HG03442 (cell line): Measurements from ENCODE around the gene CCDC179.

Experiments used
- ATAC-seq: cut with Tn5 transposase; IDR thresholded peaks from one replicate; pipeline ENCODE4 v1.9.1; 2021; ENCODE audit warnings: mild to moderate bottlenecking, moderate library complexity; ENCODE audit not compliant: unreplicated experiment

CCDC179 gene

DNA sequence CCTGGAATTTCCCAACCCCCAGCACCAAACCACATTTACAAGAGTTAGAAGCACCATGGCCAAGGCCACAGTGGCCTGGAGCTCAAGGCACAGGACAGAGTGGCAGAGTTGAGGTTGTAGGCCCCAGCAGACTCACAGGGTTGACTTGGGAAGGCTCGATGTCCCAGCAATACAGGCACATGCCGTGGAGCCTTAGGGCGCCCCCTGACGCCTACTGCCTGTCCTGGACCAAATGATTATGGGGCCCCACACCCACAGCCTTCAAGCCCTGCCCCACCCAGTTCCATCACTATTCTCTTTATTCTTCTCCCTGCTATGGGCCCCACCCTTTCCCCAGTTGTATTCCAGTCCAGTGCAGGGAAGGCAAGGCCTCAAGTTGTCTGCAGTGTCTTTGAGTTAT, at the start of gene CCDC179:
TSS of gene CCDC179 (minus strand) at position 234 of the 400 bp plus-strand sequence. CDS start at position 181, 53 bp downstream.
- ATAC-seq, result no peak

GRCh38 chr11:22903782-22904181, 43.5 kb upstream of the CCDC179 start:
- no peak for ATAC-seq

GRCh38 chr11:22901603-22902002, 41.3 kb upstream of the CCDC179 start:
- ATAC-seq, result no peak

DNA sequence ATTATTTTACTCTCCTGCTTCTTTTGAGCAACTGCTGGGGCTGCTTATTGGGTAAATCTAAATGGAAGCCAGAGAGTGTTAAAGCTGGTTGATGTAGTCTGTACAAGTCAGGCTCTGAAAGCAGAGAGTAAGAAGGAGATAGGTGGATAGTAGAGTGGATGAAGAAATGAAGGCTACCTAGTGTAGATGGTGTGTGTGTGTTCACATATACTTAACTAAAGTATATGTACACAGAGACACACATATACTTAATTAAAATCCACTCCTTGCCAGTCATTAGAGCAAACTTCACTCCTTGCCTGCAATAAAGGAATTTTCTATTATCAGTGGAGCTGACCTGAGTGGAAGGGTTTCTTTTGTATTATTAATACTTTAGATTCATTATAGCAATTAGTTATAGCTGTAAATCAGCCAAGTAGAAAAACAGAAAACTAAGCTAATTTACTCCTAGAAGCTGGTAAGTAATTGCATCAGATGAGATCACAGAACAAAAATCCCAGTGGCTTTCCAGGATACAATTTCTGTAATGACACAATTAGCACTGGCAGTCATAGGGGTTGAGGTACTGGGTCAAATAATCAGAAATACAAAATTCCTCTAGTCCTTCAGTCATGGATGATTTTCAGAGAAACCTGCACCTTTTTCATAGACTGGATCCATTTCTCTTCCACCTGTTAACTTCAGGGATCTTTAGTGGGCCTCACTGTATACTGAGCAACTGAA, 40.7 kb upstream of the CCDC179 start:
- ATAC-seq, result no peak

- no peak for ATAC-seq
Measured at GRCh38 chr11:22898036-22898435, 37.8 kb upstream of the CCDC179 start.

GRCh38 chr11:22890227-22890626, 30.0 kb upstream of the CCDC179 start:
- ATAC-seq, result no peak

DNA sequence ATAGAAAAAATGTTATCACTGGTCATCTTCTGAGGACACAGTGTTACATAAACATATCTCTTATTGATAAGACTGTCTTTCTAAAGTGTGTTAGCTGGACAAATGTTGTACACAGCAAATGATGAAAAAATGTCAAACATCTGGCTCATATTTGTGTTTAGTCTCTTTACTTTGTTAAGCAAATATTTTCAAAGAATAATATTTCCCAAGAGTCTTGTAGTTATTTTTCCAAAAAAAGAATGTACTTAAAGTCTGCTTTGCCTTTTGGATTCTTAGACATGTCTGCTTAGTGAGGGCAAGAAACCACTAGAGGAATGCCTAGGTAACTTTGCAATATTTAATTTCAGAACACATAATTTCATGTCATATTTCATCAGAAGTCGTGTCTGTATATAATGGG, 23.9 kb upstream of the CCDC179 start:
- ATAC-seq, result no peak

DNA sequence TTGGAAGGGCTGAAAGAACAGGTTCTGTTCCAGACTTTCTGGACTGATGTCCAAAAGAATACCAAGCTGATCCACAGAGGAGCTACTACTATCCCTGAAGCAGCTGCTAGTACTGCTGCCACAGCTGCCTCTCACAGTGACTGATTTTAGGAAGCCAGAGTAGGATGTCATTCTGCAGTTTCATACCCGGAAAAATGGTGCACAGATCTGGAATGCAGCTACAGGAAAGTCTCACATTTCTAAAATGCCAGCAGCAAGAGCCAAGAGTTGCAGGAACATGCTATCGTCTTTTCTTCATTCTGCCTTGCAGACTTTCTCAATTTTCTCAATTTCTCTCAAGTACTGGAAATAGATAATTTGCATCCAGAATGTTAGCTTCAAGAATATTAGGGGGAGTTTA, 19.4 kb upstream of the CCDC179 start:
- no peak for ATAC-seq

- ATAC-seq, result no peak
Measured at GRCh38 chr11:22878604-22879003, 18.3 kb upstream of the CCDC179 start.

DNA sequence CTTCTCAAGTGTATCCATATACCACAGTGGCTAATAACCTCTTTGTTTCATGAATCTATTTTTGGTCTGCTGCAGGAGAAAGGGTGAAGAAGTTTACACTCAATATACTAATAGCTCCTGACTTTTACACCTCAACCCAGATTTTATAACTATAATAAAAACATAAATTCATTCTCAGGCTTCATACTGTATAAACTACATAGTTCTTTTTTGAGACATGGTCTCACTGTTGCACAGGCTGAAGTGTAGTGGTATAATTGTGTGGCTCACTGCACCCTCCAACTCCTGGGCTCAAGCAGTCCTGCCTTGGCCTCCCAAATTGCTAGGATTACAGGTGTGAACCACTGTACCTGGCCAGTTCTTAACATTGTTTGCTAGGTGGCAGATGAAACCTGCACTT, 17.8 kb upstream of the CCDC179 start:
- ATAC-seq, result no peak

- peak; percentile 99 for ATAC-seq
Measured at GRCh38 chr11:22875869-22876473, 15.7 kb upstream of the CCDC179 start.

GRCh38 chr11:22869325-22869724, 9.1 kb upstream of the CCDC179 start:
- no peak for ATAC-seq

DNA sequence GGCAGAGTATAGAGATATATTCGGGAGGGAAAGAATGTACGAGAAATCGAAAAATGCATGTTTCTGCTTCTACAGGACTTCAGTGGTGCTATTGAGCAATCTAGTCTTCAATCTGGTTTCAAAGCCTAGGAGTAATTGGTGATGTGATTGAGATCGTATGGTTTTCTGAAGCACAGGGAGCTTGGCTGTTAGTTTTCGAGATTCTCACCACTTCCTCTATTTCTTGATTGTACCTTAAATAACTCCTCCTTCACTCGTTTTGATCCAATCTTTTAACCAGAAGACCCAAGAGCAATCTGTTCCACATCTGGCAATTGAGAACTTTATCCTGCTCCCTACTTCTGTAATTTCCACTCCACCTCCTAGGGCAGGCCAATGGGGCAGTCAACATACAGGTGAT, 518 bp downstream of the CCDC179 start:
- ATAC-seq, result no peak

DNA sequence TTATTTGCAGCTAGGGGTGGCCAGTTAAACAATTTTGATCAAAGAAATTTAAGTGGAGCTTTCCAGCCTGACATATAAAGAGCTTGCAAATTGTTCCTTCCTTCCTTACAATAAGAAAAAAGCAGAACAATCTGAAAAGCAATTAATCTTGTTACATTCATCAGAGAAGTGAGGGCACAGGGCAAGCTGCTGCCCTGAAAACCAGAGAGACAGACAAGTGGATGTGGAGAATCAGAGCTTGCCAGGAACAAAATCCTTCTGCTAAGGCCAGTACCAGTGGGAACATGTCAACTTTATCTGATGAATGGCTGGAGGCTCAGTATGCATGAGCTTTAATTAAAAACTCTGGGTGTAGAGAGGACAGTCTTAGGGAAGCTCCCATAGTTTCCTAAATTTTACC, 8.8 kb downstream of the CCDC179 start:
- ATAC-seq, result no peak

DNA sequence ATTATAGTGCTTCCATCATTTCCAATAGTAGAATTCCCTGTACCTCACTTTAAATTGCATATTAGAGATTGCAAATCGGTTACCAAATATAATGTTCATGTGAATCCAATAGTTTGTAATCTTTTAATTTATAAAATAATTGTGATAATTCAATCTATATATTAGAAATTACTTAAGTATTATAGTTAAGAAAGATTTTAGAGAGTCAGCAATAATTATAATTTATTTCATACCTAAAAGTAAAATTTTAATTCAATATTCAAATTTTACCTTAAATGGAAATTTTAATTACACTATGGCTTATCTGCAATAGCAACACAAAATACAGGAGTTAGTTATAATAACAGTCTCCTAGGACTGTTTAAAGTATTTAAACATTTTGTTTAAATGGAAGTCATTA, 13.5 kb downstream of the CCDC179 start:
- no peak for ATAC-seq

DNA sequence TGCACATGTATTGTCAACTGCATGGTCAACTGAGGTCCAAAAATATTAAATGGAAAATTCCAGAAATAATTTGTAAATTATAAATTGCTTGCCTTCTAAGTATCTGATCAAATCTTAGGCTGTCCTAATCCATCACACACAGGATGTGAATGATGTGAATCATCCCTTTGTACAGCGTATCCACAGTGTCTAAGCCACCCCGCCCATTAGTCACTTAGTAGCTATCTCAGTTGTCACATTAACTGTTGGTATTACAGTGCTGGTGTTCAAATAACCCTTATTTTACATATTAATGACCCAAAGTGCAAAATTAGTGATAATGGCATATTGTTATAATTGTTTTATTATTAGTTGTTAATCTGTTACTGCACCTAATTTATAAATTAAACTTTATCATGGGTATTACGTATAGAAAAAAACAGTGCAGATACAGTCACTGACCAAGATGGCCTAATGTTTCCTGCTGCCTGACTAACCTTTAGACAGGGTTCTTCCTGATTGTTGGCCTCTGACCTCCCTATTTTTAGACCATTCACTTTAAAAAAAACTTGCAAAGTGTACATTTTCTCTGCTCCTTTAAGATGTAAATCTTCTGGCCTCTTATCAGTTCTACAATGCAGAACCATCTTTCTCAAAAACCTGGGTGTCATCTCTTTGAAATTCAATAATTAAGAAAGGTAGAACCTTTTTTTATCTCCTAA, 27.8 kb downstream of the CCDC179 start:
- ATAC-seq, result no peak

GRCh38 chr11:22830082-22830414, 30.2 kb downstream of the CCDC179 start:
- ATAC-seq, result no peak

- ATAC-seq, result peak; percentile 93
Measured at GRCh38 chr11:22829231-22830081, 30.8 kb downstream of the CCDC179 start, which contains the start of gene SVIP. SVIP (minus strand) TSS chr11:22829801; CDS start chr11:22829748, 53 bp downstream.

GRCh38 chr11:22828373-22828772, 31.9 kb downstream of the CCDC179 start:
- no peak for ATAC-seq

DNA sequence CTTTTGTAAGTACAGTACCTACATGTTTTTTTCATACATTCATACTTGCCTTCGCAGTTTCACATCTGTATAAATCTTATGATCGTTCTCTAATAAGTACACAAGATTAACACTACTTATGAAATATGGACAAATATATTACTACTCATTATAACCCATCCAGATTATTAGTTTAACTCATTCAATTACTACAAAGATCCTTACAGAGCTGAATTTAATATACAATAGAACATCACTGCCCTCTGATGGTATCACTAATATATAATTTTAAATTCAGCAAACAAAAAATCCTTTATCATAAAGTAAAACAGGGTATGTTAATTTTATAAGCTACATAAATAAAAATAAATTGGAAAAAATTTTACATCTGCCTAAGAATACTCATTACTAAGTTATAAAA, 38.1 kb downstream of the CCDC179 start:
- no peak for ATAC-seq

DNA sequence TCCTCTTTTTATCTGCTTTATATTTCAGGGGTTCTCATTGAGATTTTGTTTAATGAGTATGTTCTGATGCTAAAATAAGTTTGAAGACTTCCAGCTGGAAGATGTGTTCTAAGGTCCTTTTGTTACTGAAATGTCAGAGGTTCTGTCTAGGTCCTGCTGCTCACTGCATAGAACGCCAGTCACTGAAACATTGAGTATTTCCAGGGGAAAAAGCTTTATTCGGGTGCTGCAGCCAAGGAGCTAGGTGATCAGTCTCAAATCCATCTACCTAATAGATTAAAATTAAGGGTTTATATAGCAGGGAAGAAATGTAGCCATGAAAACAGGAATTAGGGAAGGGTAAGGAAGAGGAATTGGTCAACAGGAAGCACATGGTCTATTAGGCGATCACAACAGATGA, 50.4 kb downstream of the CCDC179 start:
- ATAC-seq, result no peak
